Sigmoid colon (tissue), 3 donors: Measurements from ENCODE around the gene PARVG.

Experiments used
- POLR2A ChIP-seq, 2 donors: fragments of 450-650 bp; IDR thresholded peaks; one replicate each; pipeline ENCODE4 v1.6.1; 2016; ENCODE audit warnings: antibody characterized with exemption in 2 of 2, mild to moderate bottlenecking in 2 of 2, moderate library complexity in 2 of 2
- TF ChIP-seq, protein P1 (sequence below), 4 experiments: fragments of 450-650 bp in 3 of 4; fragments of 200-600 bp in 1 of 4; IDR thresholded peaks; one replicate each; pipeline ENCODE4 v1.5.1; 2016 to 2019; ENCODE audit warnings: antibody characterized with exemption in 4 of 4, mild to moderate bottlenecking in 3 of 4, moderate library complexity in 2 of 4

DNA sequence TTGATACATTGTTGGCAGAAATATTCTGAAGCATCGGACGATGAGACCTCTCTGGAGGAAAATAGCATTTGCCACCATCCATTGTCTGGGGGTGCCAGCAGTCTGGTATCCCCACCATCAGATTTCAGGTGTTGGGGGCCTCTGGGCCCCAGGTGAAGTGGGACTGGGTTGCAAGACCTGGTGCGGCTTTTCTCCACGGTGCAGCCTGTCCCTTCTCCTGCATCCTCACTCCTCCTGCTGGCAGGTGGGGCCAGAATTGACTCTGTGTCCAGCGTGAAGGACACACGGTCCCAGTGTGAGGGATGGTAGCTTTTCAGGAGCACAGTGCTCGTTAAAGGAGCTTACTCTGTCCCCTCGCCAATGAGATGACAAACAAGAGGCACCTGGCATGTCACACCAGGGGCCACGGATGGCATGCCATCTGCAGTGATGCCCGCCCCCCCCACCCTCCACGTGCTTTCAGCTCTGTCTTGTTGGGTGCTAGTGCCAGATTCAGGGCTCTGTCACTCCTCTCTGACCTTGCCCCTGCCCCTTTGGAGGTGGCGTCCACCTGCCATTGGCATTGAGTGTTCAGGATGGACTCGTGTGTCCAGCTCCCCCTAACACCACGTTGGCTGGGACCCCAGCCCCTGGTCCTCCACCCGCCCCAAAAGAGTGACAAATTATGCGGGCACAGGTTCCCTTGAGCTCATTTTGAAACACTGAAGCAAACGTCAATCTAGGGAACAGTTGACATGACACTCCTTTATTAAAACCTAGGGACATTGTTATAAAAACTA, 62.4 kb downstream of the PARVG start:
- TF ChIP-seq POLR2A (IDR thresholded peaks at IDR 0.05): no peak
- TF ChIP-seq, protein P1, sequence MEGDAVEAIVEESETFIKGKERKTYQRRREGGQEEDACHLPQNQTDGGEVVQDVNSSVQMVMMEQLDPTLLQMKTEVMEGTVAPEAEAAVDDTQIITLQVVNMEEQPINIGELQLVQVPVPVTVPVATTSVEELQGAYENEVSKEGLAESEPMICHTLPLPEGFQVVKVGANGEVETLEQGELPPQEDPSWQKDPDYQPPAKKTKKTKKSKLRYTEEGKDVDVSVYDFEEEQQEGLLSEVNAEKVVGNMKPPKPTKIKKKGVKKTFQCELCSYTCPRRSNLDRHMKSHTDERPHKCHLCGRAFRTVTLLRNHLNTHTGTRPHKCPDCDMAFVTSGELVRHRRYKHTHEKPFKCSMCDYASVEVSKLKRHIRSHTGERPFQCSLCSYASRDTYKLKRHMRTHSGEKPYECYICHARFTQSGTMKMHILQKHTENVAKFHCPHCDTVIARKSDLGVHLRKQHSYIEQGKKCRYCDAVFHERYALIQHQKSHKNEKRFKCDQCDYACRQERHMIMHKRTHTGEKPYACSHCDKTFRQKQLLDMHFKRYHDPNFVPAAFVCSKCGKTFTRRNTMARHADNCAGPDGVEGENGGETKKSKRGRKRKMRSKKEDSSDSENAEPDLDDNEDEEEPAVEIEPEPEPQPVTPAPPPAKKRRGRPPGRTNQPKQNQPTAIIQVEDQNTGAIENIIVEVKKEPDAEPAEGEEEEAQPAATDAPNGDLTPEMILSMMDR (IDR thresholded peaks at IDR 0.05): no peak
